ENCODE data around the gene ZNF687.
A peak's percentile ranks its signal among the peaks of the same experiment; 100 is the strongest.
"Not testable (repeated sequence)": the region's sequence is repeated elsewhere in the genome, so short reads cannot be mapped to it uniquely, and the experiment has no call there.

Gene ZNF687

GRCh38 chr1:151265446-151266236, 16.5 kb upstream of the ZNF687 start:
- Mint-ChIP-seq H3K27ac (no peak overlapping the region), H3K4me1 (ENCODE audit: low read depth in 2 of 2) (no peaks in the 10 kb centered on the region), H3K9me3 (no peaks in the 10 kb centered on the region), H3K36me3 (ENCODE audit: insufficient read depth) (peaks cover 61% of the 10 kb centered on the region), H3K4me3 (no peak overlapping the region), H3K27me3 (no peaks in the 10 kb centered on the region)
- DNase-seq (no peak), ATAC-seq (replicated peaks) (no peak)

GRCh38 chr1:151266315-151266714, 15.8 kb upstream of the ZNF687 start:
- Mint-ChIP-seq H3K4me1 (ENCODE audit: low read depth in 2 of 2) (no peaks in the 10 kb centered on the region), H3K36me3 (ENCODE audit: insufficient read depth) (peaks cover 66% of the 10 kb centered on the region), H3K27ac (no peak overlapping the region), H3K4me3 (no peak overlapping the region), H3K9me3 (no peaks in the 10 kb centered on the region), H3K27me3 (no peaks in the 10 kb centered on the region)
- DNase-seq (no peak), ATAC-seq (replicated peaks) (no peak)

GRCh38 chr1:151266821-151267220, 15.3 kb upstream of the ZNF687 start:
- Mint-ChIP-seq H3K4me3 (no peak overlapping the region), H3K27me3 (no peaks in the 10 kb centered on the region), H3K9me3 (no peaks in the 10 kb centered on the region), H3K36me3 (ENCODE audit: insufficient read depth) (peaks cover 68% of the 10 kb centered on the region), H3K4me1 (ENCODE audit: low read depth in 2 of 2) (no peaks in the 10 kb centered on the region), H3K27ac (no peak overlapping the region)
- DNase-seq (no peak), ATAC-seq (replicated peaks) (no peak)

GRCh38 chr1:151267760-151268159, 14.3 kb upstream of the ZNF687 start:
- DNase-seq, result no peak
- Mint-ChIP-seq H3K9me3 (no peaks in the 10 kb centered on the region), H3K4me3 (no peak overlapping the region), H3K36me3 (ENCODE audit: insufficient read depth) (peaks cover 69% of the 10 kb centered on the region), H3K27ac (no peak overlapping the region), H3K4me1 (ENCODE audit: low read depth in 2 of 2) (no peaks in the 10 kb centered on the region), H3K27me3 (no peaks in the 10 kb centered on the region)
- ATAC-seq (replicated peaks), result no peak

- Mint-ChIP-seq H3K4me1 (ENCODE audit: low read depth in 2 of 2) (no peaks in the 10 kb centered on the region), H3K27ac (no peak overlapping the region), H3K36me3 (ENCODE audit: insufficient read depth) (peaks cover 33% of the 10 kb centered on the region), H3K9me3 (no peaks in the 10 kb centered on the region), H3K27me3 (no peaks in the 10 kb centered on the region), H3K4me3 (no peak overlapping the region)
- no peak for DNase-seq
- no peak for ATAC-seq (replicated peaks)
Measured at GRCh38 chr1:151273924-151274466, 8.1 kb upstream of the ZNF687 start.

- not testable (repeated sequence) for ATAC-seq (replicated peaks); DNase-seq; H3K4me3 Mint-ChIP-seq; H3K27ac Mint-ChIP-seq; H3K4me1 Mint-ChIP-seq (ENCODE audit: low read depth in 2 of 2); H3K9me3 Mint-ChIP-seq; H3K27me3 Mint-ChIP-seq
- H3K36me3 Mint-ChIP-seq (ENCODE audit: insufficient read depth), result peaks cover 21% of the 10 kb centered on the region
Measured at GRCh38 chr1:151275341-151275740, 6.8 kb upstream of the ZNF687 start.

- Mint-ChIP-seq H3K4me3 (no peak overlapping the region), H3K27me3 (no peaks in the 10 kb centered on the region), H3K27ac (no peak overlapping the region), H3K36me3 (ENCODE audit: insufficient read depth) (peaks cover 23% of the 10 kb centered on the region), H3K9me3 (no peaks in the 10 kb centered on the region), H3K4me1 (ENCODE audit: low read depth in 2 of 2) (peaks cover 7 to 8% of the 10 kb centered on the region in 2 donors)
- ATAC-seq (replicated peaks) (no peak), DNase-seq (no peak)
Measured at GRCh38 chr1:151277249-151277648, 4.8 kb upstream of the ZNF687 start.

GRCh38 chr1:151281225-151281968, 702 bp upstream of the ZNF687 start:
- peak; percentile 93 to 97 (median 96) for DNase-seq
- peak overlapping the region; percentile 92 to 93 for H3K4me3 Mint-ChIP-seq
- H3K27ac Mint-ChIP-seq, result peak overlapping the region; percentile 94 to 96
- H3K36me3 Mint-ChIP-seq (ENCODE audit: insufficient read depth), result peaks cover 31% of the 10 kb centered on the region
- H3K9me3 Mint-ChIP-seq, result no peaks in the 10 kb centered on the region
- peak; percentile 43 for ATAC-seq (replicated peaks)
- peaks cover 24 to 31% of the 10 kb centered on the region in 2 donors for H3K4me1 Mint-ChIP-seq (ENCODE audit: low read depth in 2 of 2)
- no peaks in the 10 kb centered on the region for H3K27me3 Mint-ChIP-seq

GRCh38 chr1:151282883-151283725, 1.0 kb downstream of the ZNF687 start:
- ATAC-seq (replicated peaks) (no peak), DNase-seq (peak in 1 of 3 experiments; percentile 20)
- peaks cover 26 to 39% of the 10 kb centered on the region in 2 donors for H3K4me1 Mint-ChIP-seq (ENCODE audit: low read depth in 2 of 2)
- H3K9me3 Mint-ChIP-seq, result no peaks in the 10 kb centered on the region
- peak overlapping the region; percentile 62 to 96 for H3K27ac Mint-ChIP-seq
- H3K27me3 Mint-ChIP-seq, result no peaks in the 10 kb centered on the region
- peak overlapping the region; percentile 92 to 93 for H3K4me3 Mint-ChIP-seq
- H3K36me3 Mint-ChIP-seq (ENCODE audit: insufficient read depth), result peaks cover 31% of the 10 kb centered on the region

- H3K27me3 Mint-ChIP-seq, result no peaks in the 10 kb centered on the region
- ATAC-seq (replicated peaks), result no peak
- peaks cover 35 to 48% of the 10 kb centered on the region in 2 donors for H3K4me1 Mint-ChIP-seq (ENCODE audit: low read depth in 2 of 2)
- DNase-seq, result no peak
- H3K27ac Mint-ChIP-seq, result peak overlapping the region; percentile 62 to 96
- H3K9me3 Mint-ChIP-seq, result no peaks in the 10 kb centered on the region
- peak overlapping the region; percentile 92 to 93 for H3K4me3 Mint-ChIP-seq
- H3K36me3 Mint-ChIP-seq (ENCODE audit: insufficient read depth), result peaks cover 39% of the 10 kb centered on the region
Measured at GRCh38 chr1:151284013-151284577, 2.0 kb downstream of the ZNF687 start.

- no peak for ATAC-seq (replicated peaks)
- no peak for DNase-seq
- Mint-ChIP-seq H3K4me3 (peak overlapping the region in 1 of 2 donors; percentile 5), H3K27me3 (no peaks in the 10 kb centered on the region), H3K27ac (peak overlapping the region in 1 of 2 donors; percentile 57), H3K36me3 (ENCODE audit: insufficient read depth) (peaks cover 37% of the 10 kb centered on the region), H3K4me1 (ENCODE audit: low read depth in 2 of 2) (peaks cover 38 to 40% of the 10 kb centered on the region in 2 donors), H3K9me3 (no peaks in the 10 kb centered on the region)
Measured at GRCh38 chr1:151286619-151287340, 4.7 kb downstream of the ZNF687 start.

- peaks cover 36 to 39% of the 10 kb centered on the region in 2 donors for H3K4me1 Mint-ChIP-seq (ENCODE audit: low read depth in 2 of 2)
Measured at GRCh38 chr1:151287341-151287699, 5.2 kb downstream of the ZNF687 start.

More at GRCh38 chr1:151287341-151287699, 5.2 kb downstream of the ZNF687 start:
- Mint-ChIP-seq H3K4me3 (peak overlapping the region in 1 of 2 donors; percentile 5), H3K36me3 (ENCODE audit: insufficient read depth) (peaks cover 33% of the 10 kb centered on the region), H3K9me3 (no peaks in the 10 kb centered on the region), H3K27ac (peak overlapping the region in 1 of 2 donors; percentile 57), H3K27me3 (no peaks in the 10 kb centered on the region)
- no peak for ATAC-seq (replicated peaks)
- DNase-seq, result no peak
